Measurements from ENCODE around the gene GRIA3.

DNA sequence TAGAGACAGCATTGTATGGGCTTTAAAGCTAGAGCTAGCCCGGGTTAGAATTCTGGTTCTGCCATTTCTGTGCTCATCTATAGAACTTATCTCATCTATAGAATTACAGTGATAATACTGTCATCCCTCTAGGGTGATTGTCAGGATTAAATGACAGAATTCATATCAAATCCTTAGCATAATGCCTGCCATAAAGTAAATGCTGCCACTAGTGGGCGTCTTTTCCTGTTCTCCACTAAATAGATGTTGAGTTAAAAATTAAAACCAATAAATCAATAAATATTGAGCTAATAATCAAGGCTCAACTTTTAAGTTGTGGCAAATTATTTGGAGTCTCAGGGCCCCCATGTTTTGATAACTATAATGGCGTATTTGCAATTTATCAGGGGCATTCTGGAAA, 19.7 kb downstream of the GRIA3 start:
- TF ChIP-seq, protein P1, sequence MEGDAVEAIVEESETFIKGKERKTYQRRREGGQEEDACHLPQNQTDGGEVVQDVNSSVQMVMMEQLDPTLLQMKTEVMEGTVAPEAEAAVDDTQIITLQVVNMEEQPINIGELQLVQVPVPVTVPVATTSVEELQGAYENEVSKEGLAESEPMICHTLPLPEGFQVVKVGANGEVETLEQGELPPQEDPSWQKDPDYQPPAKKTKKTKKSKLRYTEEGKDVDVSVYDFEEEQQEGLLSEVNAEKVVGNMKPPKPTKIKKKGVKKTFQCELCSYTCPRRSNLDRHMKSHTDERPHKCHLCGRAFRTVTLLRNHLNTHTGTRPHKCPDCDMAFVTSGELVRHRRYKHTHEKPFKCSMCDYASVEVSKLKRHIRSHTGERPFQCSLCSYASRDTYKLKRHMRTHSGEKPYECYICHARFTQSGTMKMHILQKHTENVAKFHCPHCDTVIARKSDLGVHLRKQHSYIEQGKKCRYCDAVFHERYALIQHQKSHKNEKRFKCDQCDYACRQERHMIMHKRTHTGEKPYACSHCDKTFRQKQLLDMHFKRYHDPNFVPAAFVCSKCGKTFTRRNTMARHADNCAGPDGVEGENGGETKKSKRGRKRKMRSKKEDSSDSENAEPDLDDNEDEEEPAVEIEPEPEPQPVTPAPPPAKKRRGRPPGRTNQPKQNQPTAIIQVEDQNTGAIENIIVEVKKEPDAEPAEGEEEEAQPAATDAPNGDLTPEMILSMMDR (conservative IDR thresholded peaks at IDR 0.05): peak; percentile 44; the same call in 1 of the 2 replicates
- TF ChIP-seq EZH2 (IDR thresholded peaks at IDR 0.05; ENCODE audit: low read depth): no peak

All from PC-9 (cell line).